Measurements from ENCODE around the gene BABAM2. TPM values are rescaled to one million over a fixed set of nuclear protein-coding genes. Genes with fewer than 3 reads are reported as not detected.

BABAM2 gene
- total RNA-seq, 1 experiment from 2014 or later = 46.1 TPM

GRCh38 chr2:28226558-28226957 lies 336.0 kb downstream of the BABAM2 start:
- POLR2A ChIA-PET (ENCODE audit: unreplicated experiment) = no interaction called here
- BruUV-seq (replicated peaks) = no TSS peak
- Histone ChIP-seq H3K79me2 (ENCODE audit: low read depth) (no peaks in the 10 kb centered on the region), H3K9me2 (ENCODE audit: insufficient read depth) (peaks cover 3% of the 10 kb centered on the region; the same call in 1 of the 2 replicates), H3K4me3 (no peak overlapping the region), H4K20me1 (ENCODE audit: insufficient read depth) (no peaks in the 10 kb centered on the region), H3K27ac (no peak overlapping the region), H3F3A (ENCODE audit: insufficient read depth, low read depth) (peaks cover 4% of the 10 kb centered on the region; the same call in 1 of the 2 replicates), H3K9me3 (ENCODE audit: insufficient read depth, low read depth) (no peaks in the 10 kb centered on the region), H3K36me3 (ENCODE audit: low read depth) (no peaks in the 10 kb centered on the region), H3K4me1 (replicated peaks; ENCODE audit: insufficient read depth) (peaks cover 19% of the 10 kb centered on the region), H3K4me2 (no peak overlapping the region), H2AFZ (no peak overlapping the region), H3K27me3 (ENCODE audit: insufficient read depth, low read depth) (no peaks in the 10 kb centered on the region)
- TF ChIP-seq EZH2 (IDR thresholded peaks at IDR 0.05; ENCODE audit: low read depth) (no peak), CTCF (conservative IDR thresholded peaks at IDR 0.05) (no peak)
- no peak for DNase-seq
- CTCF ChIA-PET = no interaction called here
- intact Hi-C loops (cut with micrococcal nuclease; ENCODE audit: unreplicated experiment) = no loop called here

GRCh38 chr2:28227498-28227897 lies 337.0 kb downstream of the BABAM2 start:
- ChIA-PET POLR2A (ENCODE audit: unreplicated experiment) (no interaction called here), CTCF (no interaction called here)
- Histone ChIP-seq H3K4me2 (no peak overlapping the region), H3K4me3 (no peak overlapping the region), H3K79me2 (ENCODE audit: low read depth) (no peaks in the 10 kb centered on the region), H3K27ac (no peak overlapping the region), H3F3A (ENCODE audit: insufficient read depth, low read depth) (peaks cover 4% of the 10 kb centered on the region; the same call in 1 of the 2 replicates), H4K20me1 (ENCODE audit: insufficient read depth) (no peaks in the 10 kb centered on the region), H3K36me3 (ENCODE audit: low read depth) (no peaks in the 10 kb centered on the region), H3K9me3 (ENCODE audit: insufficient read depth, low read depth) (no peaks in the 10 kb centered on the region), H3K27me3 (ENCODE audit: insufficient read depth, low read depth) (no peaks in the 10 kb centered on the region), H2AFZ (no peak overlapping the region), H3K4me1 (replicated peaks; ENCODE audit: insufficient read depth) (peaks cover 19% of the 10 kb centered on the region), H3K9me2 (ENCODE audit: insufficient read depth) (peaks cover 3% of the 10 kb centered on the region; the same call in 1 of the 2 replicates)
- no peak for DNase-seq
- intact Hi-C loops (cut with micrococcal nuclease; ENCODE audit: unreplicated experiment) = no loop called here
- no peak for TF ChIP-seq CTCF (conservative IDR thresholded peaks at IDR 0.05)
- TF ChIP-seq EZH2 (IDR thresholded peaks at IDR 0.05; ENCODE audit: low read depth) = no peak
- no TSS peak for BruUV-seq (replicated peaks)

GRCh38 chr2:28228434-28228995 lies 338.0 kb downstream of the BABAM2 start:
- H3K36me3 ChIP-seq (ENCODE audit: low read depth) = no peaks in the 10 kb centered on the region
- peaks cover 4% of the 10 kb centered on the region; the same call in 1 of the 2 replicates for H3F3A ChIP-seq (ENCODE audit: insufficient read depth, low read depth)

More at GRCh38 chr2:28228434-28228995, 338.0 kb downstream of the BABAM2 start:
- no peaks in the 10 kb centered on the region for H3K27me3 ChIP-seq (ENCODE audit: insufficient read depth, low read depth)
- H4K20me1 ChIP-seq (ENCODE audit: insufficient read depth) = no peaks in the 10 kb centered on the region
- ChIA-PET CTCF (no interaction called here), POLR2A (ENCODE audit: unreplicated experiment) (no interaction called here)
- BruUV-seq (replicated peaks) = no TSS peak
- DNase-seq = no peak
- no peak overlapping the region for H3K27ac ChIP-seq
- peaks cover 3% of the 10 kb centered on the region; the same call in 1 of the 2 replicates for H3K9me2 ChIP-seq (ENCODE audit: insufficient read depth)
- H3K79me2 ChIP-seq (ENCODE audit: low read depth) = no peaks in the 10 kb centered on the region
- no peak overlapping the region for H2AFZ ChIP-seq
- H3K9me3 ChIP-seq (ENCODE audit: insufficient read depth, low read depth) = no peaks in the 10 kb centered on the region
- H3K4me2 ChIP-seq = no peak overlapping the region
- intact Hi-C loops (cut with micrococcal nuclease; ENCODE audit: unreplicated experiment) = no loop called here
- no peak for TF ChIP-seq EZH2 (IDR thresholded peaks at IDR 0.05; ENCODE audit: low read depth)
- 0 out of 2 replicates have a peak, but pooled peaks have one; percentile 19 for TF ChIP-seq CTCF (conservative IDR thresholded peaks at IDR 0.05)
- peaks cover 19% of the 10 kb centered on the region for H3K4me1 ChIP-seq (replicated peaks; ENCODE audit: insufficient read depth)
- no peak overlapping the region for H3K4me3 ChIP-seq
